Prostate gland (tissue), 2 donors: ENCODE results near the gene VSIG10L2. TPM values are rescaled to one million over a fixed set of nuclear protein-coding genes. Genes with fewer than 3 reads are reported as not detected.

Experiments
- DNase-seq: peaks from one replicate; pipeline ENCODE4 v3.0.0-alpha.2; 2019; ENCODE audit warnings: low spot score
- H3K27ac ChIP-seq, 2 donors: fragments of 200-600 bp; sonication (generic); 2 replicates each; pipeline ENCODE4 v1.5.1; 2017 to 2019
- H3K27me3 ChIP-seq: fragments of 200-600 bp; sonication (generic); replicated peaks from 2 replicates; pipeline ENCODE4 v1.5.1; 2019; ENCODE audit not compliant: insufficient read depth
- H3K36me3 ChIP-seq, 2 donors: fragments of 200-600 bp; sonication (generic); 1 replicate in 1 of 2; 2 replicates in 1 of 2; pipeline versions ENCODE4 v1.5.1 to v1.8.1; 2017 to 2019
- H3K4me1 ChIP-seq: fragments of 200-600 bp; sonication (generic); replicated peaks from 2 replicates; pipeline ENCODE4 v1.5.1; 2019
- H3K4me3 ChIP-seq, 2 donors: fragments of 200-600 bp; sonication (generic); 2 replicates each; pipeline ENCODE4 v1.5.1; 2017 to 2019
- H3K9me3 ChIP-seq: fragments of 200-600 bp; sonication (generic); 2 replicates; pipeline ENCODE4 v1.5.1; 2017
- CTCF ChIP-seq, 4 experiments: fragments of 200-600 bp in 2 of 4; fragments of 450-650 bp in 2 of 4; sonication (generic) in 2 of 4; IDR thresholded peaks; 1 replicate in 3 of 4; 2 replicates in 1 of 4; pipeline ENCODE4 v1.5.1; 2016 to 2019; ENCODE audit warnings: antibody characterized with exemption in 4 of 4, mild to moderate bottlenecking in 2 of 4, moderate library complexity in 2 of 4
- POLR2A ChIP-seq: fragments of 450-650 bp; IDR thresholded peaks from one replicate; pipeline ENCODE4 v1.6.1; 2016; ENCODE audit warnings: antibody characterized with exemption, mild to moderate bottlenecking
- POLR2AphosphoS5 ChIP-seq: sonication (generic); formaldehyde crosslinking; IDR thresholded peaks from one replicate; pipeline ENCODE4 v1.6.1; 2017; ENCODE audit warnings: antibody characterized with exemption
- WGBS: methylation state at CpG from one replicate; pipeline ENCODE4 v1.1.5; 2018; 5-methylcytosine and 5-hydroxymethylcytosine counted together
- intact Hi-C: fragments of 100-400 bp; cut with DNase I; formaldehyde crosslinking; loops from one replicate; pipeline ENCODE4 v1.14.2; 2022
- total RNA-seq, 2 donors: library from RNA; depleted of rRNA; stranded (reverse); fragments of >200 nt; gene quantifications; one replicate each; pipeline ENCODE4 v1.1.0, GENCODE V29; 2016

VSIG10L2 gene
- total RNA-seq: 1 to 10 TPM in 1 of 2 donors, under 1 TPM in 1; 0.14 to 1.3 TPM

GRCh38 chr11:125945797-125946520 is at the start of gene VSIG10L2:
Gene VSIG10L2, plus strand, starts transcription at chr11:125946044. Its CDS starts 12 bp downstream, at chr11:125946056.
- no peak for DNase-seq
- no peak for TF ChIP-seq POLR2AphosphoS5
- TF ChIP-seq POLR2A: no peak
- TF ChIP-seq CTCF (IDR thresholded peaks at IDR 0.05): no peak
- Histone ChIP-seq H3K4me1 (peaks cover 2% of the 10 kb centered on the region), H3K9me3 (no peaks in the 10 kb centered on the region), H3K4me3 (no peak within 1 kb of the TSS), H3K27ac (no peak within 1 kb of the TSS), H3K27me3 (no peaks in the 10 kb centered on the region), H3K36me3 (no peaks in the 10 kb centered on the region)
- 82% methylated on average over 8 of the region's 8 CpGs for WGBS
- intact Hi-C loops: no loop called here

- Histone ChIP-seq H3K27ac (no peak overlapping the region), H3K4me3 (no peak overlapping the region), H3K4me1 (peaks cover 6% of the 10 kb centered on the region), H3K27me3 (no peaks in the 10 kb centered on the region), H3K9me3 (no peaks in the 10 kb centered on the region), H3K36me3 (no peaks in the 10 kb centered on the region)
- WGBS: 83% methylated on average over 6 of the region's 6 CpGs
- DNase-seq: no peak
- intact Hi-C loops: no loop called here
- TF ChIP-seq CTCF (IDR thresholded peaks at IDR 0.05) (no peak), POLR2AphosphoS5 (no peak), POLR2A (no peak)
Observed at GRCh38 chr11:125901872-125902271, 44.0 kb upstream of the VSIG10L2 start.

GRCh38 chr11:125902277-125902926 is 43.4 kb upstream of the VSIG10L2 start:
- intact Hi-C loops: no loop called here

GRCh38 chr11:125902927-125903710 is 42.7 kb upstream of the VSIG10L2 start, which contains the start of gene PUS3:
Gene PUS3, minus strand, starts transcription at chr11:125903206. Its CDS starts 6,922 bp downstream, at chr11:125896284.
- Histone ChIP-seq H3K27ac (peak within 1 kb of the TSS; percentile 69 to 73), H3K4me3 (peak within 1 kb of the TSS; percentile 51), H3K27me3 (no peaks in the 10 kb centered on the region), H3K4me1 (peaks cover 6% of the 10 kb centered on the region), H3K9me3 (no peaks in the 10 kb centered on the region), H3K36me3 (no peaks in the 10 kb centered on the region)
- 3% methylated on average over 31 of the region's 31 CpGs for WGBS
- peak; percentile 84 for DNase-seq
- intact Hi-C loops: no loop called here
- TF ChIP-seq POLR2A (peak; percentile 26), POLR2AphosphoS5 (peak; percentile 97), CTCF (IDR thresholded peaks at IDR 0.05) (no peak)

More at GRCh38 chr11:125902277-125902926, 43.4 kb upstream of the VSIG10L2 start:
- Histone ChIP-seq H3K36me3 (no peaks in the 10 kb centered on the region), H3K4me3 (peak overlapping the region; percentile 51), H3K27ac (peak overlapping the region; percentile 69 to 73), H3K9me3 (no peaks in the 10 kb centered on the region), H3K27me3 (no peaks in the 10 kb centered on the region), H3K4me1 (peaks cover 6% of the 10 kb centered on the region)
- no peak for TF ChIP-seq POLR2AphosphoS5
- TF ChIP-seq CTCF (IDR thresholded peaks at IDR 0.05): no peak
- TF ChIP-seq POLR2A: no peak
- DNase-seq: no peak
- WGBS: 43% methylated on average over 20 of the region's 20 CpGs
